HEK293 (cell line): ENCODE measurements around the gene MORN1.

Source experiments
- CTCF ChIA-PET: fragments of 350-600 bp; formaldehyde crosslinking; extraction: SDS; loops from one replicate; lab custom pipeline; 2021; ENCODE audit warnings: antibody characterized with exemption; lab: Yijun Ruan, JAX
- POLR2A ChIA-PET: fragments of 300-600 bp; formaldehyde crosslinking; extraction: SDS; loops from one replicate; lab custom pipeline; 2020; ENCODE audit warnings: antibody characterized with exemption, inconsistent platforms; lab: Yijun Ruan, JAX
- H3K27ac ChIP-seq: fragments of 200-500 bp; sonication (Bioruptor generic); 2 replicates; pipeline ENCODE4 v1.5.1; 2014; ENCODE audit warnings: low read depth, low read length, control low read depth, inconsistent platforms; ENCODE audit errors: extremely low read depth
- H3K36me3 ChIP-seq, 2 experiments: fragments of 200-500 bp in 1 of 2; sonication (Bioruptor generic) in 1 of 2; 1 replicate in 1 of 2; 2 replicates in 1 of 2; pipeline ENCODE4 v1.5.1; 2014 to 2017; ENCODE audit warnings: inconsistent platforms in 2 of 2, low read length in 2 of 2; ENCODE audit not compliant: control insufficient read depth in 2 of 2, insufficient read depth in 1 of 2
- H3K4me1 ChIP-seq: fragments of 200-500 bp; sonication (Bioruptor generic); 2 replicates; pipeline ENCODE4 v1.5.1; 2014; ENCODE audit warnings: mild to moderate bottlenecking, low read length, inconsistent platforms; ENCODE audit not compliant: control insufficient read depth, insufficient read depth
- H3K4me3 ChIP-seq: 2 replicates; pipeline ENCODE4 v1.5.1; 2011; ENCODE audit warnings: low read depth, mild to moderate bottlenecking, control low read depth, low read length, moderate library complexity
- H3K9me3 ChIP-seq: fragments of 200-500 bp; sonication (Bioruptor generic); 2 replicates; pipeline ENCODE4 v1.5.1; 2014; ENCODE audit warnings: low read depth, low read length, inconsistent platforms; ENCODE audit not compliant: control insufficient read depth, insufficient read depth
- PRDM1 ChIP-seq: fragments of 450-650 bp; formaldehyde crosslinking; IDR thresholded peaks from 2 replicates; pipeline ENCODE4; 2016; ENCODE audit warnings: missing biosample characterization, missing genetic modification characterization
- SETDB1 ChIP-seq: IDR thresholded peaks from one replicate; pipeline ENCODE4 v1.6.1; 2017; ENCODE audit warnings: mild to moderate bottlenecking, low read length, moderate library complexity, mixed read lengths; ENCODE audit not compliant: insufficient read length
- TCF7L2 ChIP-seq: IDR thresholded peaks from 2 replicates; pipeline ENCODE4 v1.6.1; 2011; ENCODE audit warnings: low read depth, mild to moderate bottlenecking, inconsistent platforms, low read length, moderate library complexity, borderline replicate concordance
- ZIC2 ChIP-seq: fragments of 450-650 bp; formaldehyde crosslinking; IDR thresholded peaks from 2 replicates; pipeline ENCODE4 v1.5.1; 2016; ENCODE audit warnings: missing biosample characterization, missing genetic modification characterization
- ZNF10 ChIP-seq: fragments of 450-650 bp; formaldehyde crosslinking; IDR thresholded peaks from 2 replicates; pipeline ENCODE4 v1.5.1; 2017; ENCODE audit warnings: missing biosample characterization, missing genetic modification characterization
- ZNF112 ChIP-seq: fragments of 450-650 bp; formaldehyde crosslinking; IDR thresholded peaks from 2 replicates; pipeline ENCODE4 v1.5.0; 2017; ENCODE audit warnings: missing biosample characterization, missing genetic modification characterization
- ZNF146 ChIP-seq: fragments of 450-650 bp; formaldehyde crosslinking; IDR thresholded peaks from 2 replicates; pipeline ENCODE4 v1.5.1; 2016; ENCODE audit warnings: missing biosample characterization, missing genetic modification characterization
- ZNF2 ChIP-seq: fragments of 450-650 bp; formaldehyde crosslinking; IDR thresholded peaks from 2 replicates; pipeline ENCODE4 v1.5.1; 2016; ENCODE audit warnings: missing biosample characterization, missing genetic modification characterization
- ZNF266 ChIP-seq: fragments of 450-650 bp; formaldehyde crosslinking; IDR thresholded peaks from 2 replicates; pipeline ENCODE4 v1.5.1; 2016; ENCODE audit warnings: missing biosample characterization, missing genetic modification characterization, low read depth
- ZNF394 ChIP-seq: fragments of 450-650 bp; formaldehyde crosslinking; IDR thresholded peaks from 2 replicates; pipeline ENCODE4 v1.5.1; 2016; ENCODE audit warnings: missing biosample characterization, missing genetic modification characterization, mild to moderate bottlenecking, moderate library complexity, borderline replicate concordance
- ZNF530 ChIP-seq: fragments of 450-650 bp; formaldehyde crosslinking; IDR thresholded peaks from 2 replicates; pipeline ENCODE4 v1.5.1; 2016; ENCODE audit warnings: low read depth, missing biosample characterization, missing genetic modification characterization
- ZNF624 ChIP-seq: fragments of 450-650 bp; formaldehyde crosslinking; IDR thresholded peaks from 2 replicates; pipeline ENCODE4 v1.5.1; 2017; ENCODE audit warnings: missing biosample characterization, missing genetic modification characterization
- ZNF664 ChIP-seq: fragments of 450-650 bp; formaldehyde crosslinking; IDR thresholded peaks from 2 replicates; pipeline ENCODE4 v1.5.1; 2016; ENCODE audit warnings: missing biosample characterization, missing genetic modification characterization
- ZNF785 ChIP-seq: fragments of 450-650 bp; formaldehyde crosslinking; IDR thresholded peaks from 2 replicates; pipeline ENCODE4 v1.5.1; 2016; ENCODE audit warnings: missing biosample characterization, missing genetic modification characterization
- TF ChIP-seq, protein P1 (sequence below): fragments of 450-650 bp; formaldehyde crosslinking; IDR thresholded peaks from 2 replicates; pipeline ENCODE4 v1.5.1; 2017; ENCODE audit warnings: missing biosample characterization, missing genetic modification characterization
- TF ChIP-seq, protein P2 (sequence below): fragments of 450-650 bp; formaldehyde crosslinking; IDR thresholded peaks from 2 replicates; pipeline ENCODE4 v1.5.1; 2016; ENCODE audit warnings: missing biosample characterization, missing genetic modification characterization
- TF ChIP-seq, protein P3 (sequence below): fragments of 450-650 bp; formaldehyde crosslinking; IDR thresholded peaks from 2 replicates; pipeline ENCODE4 v1.5.1; 2016; ENCODE audit warnings: missing biosample characterization, missing genetic modification characterization

MORN1 gene

DNA sequence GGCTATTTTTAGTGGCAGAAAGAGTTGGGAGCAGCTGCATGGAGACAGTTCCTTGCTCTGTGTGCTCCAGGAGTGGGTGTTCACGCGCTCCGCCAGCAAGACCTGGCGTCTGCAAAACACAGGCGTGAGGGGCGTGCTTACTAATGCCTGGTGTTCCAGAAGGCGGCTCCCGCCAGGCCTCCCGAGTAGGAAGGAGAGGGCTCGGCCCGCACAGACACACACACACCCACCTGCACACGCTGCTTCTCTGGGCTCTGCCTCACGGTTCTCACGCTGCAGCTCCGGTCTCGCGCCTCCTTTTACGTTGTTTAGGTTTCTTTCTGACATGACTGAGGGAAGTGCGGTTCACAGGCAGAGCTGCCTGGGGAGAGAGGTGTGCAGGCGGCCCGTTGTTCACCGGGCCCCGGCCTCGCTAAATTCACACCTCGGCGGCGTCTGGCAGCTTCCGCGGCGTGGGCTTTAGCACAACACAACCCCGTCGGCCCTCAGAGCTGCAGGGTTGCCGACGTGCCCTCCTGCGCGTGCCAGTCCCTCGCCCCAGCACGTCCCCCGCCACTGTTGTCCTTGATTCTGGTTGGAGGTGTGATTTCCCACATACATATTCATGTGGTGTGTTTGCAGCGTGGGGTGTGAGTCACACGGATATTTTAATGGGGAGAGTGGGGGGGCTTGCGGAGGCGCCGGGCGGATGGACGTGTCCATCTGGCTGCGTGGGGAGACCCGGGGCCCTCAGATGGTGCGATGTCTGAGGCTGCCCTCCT is 86.3 kb downstream of the MORN1 start (continued):
- TF ChIP-seq, protein P1, sequence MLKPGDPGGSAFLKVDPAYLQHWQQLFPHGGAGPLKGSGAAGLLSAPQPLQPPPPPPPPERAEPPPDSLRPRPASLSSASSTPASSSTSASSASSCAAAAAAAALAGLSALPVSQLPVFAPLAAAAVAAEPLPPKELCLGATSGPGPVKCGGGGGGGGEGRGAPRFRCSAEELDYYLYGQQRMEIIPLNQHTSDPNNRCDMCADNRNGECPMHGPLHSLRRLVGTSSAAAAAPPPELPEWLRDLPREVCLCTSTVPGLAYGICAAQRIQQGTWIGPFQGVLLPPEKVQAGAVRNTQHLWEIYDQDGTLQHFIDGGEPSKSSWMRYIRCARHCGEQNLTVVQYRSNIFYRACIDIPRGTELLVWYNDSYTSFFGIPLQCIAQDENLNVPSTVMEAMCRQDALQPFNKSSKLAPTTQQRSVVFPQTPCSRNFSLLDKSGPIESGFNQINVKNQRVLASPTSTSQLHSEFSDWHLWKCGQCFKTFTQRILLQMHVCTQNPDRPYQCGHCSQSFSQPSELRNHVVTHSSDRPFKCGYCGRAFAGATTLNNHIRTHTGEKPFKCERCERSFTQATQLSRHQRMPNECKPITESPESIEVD = no peak

DNA sequence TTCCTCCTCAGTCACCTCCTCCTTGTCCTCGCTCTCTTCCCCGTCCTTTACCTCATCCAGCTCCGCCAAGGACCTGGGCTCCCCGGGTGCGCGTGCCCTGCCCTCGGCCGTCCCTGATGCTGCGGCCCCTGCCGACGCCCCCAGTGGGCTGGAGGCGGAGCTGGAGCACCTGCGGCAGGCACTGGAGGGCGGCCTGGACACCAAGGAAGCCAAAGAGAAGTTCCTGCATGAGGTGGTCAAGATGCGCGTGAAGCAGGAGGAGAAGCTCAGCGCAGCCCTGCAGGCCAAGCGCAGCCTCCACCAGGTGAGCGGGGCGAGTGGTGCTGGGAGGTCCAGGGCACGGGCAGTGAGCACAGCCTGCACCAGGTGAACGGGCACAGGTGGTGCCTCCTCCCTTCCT is 87.1 kb downstream of the MORN1 start:
- H3K36me3 ChIP-seq = peaks cover 0 to 78% of the 10 kb centered on the region in 2 experiments; a peak in 1 of 3 replicates
- H3K4me1 ChIP-seq = peaks cover 7% of the 10 kb centered on the region
- CTCF ChIA-PET = no interaction called here

DNA sequence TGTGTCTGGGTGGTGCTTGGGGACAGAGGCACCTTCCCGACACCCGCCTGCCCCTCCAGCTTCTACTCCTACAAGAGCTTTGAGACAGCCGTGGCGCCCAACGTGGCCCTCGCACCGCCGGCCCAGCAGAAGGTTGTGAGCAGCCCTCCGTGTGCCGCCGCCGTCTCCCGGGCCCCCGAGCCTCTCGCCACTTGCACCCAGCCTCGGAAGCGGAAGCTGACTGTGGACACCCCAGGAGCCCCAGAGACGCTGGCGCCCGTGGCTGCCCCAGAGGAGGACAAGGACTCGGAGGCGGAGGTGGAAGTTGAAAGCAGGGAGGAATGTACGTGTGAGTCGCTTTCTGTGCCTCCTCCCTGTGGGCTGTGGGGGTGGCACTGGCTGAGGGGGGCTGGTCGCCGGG is 87.6 kb downstream of the MORN1 start:
- Histone ChIP-seq H3K9me3 (no peaks in the 10 kb centered on the region), H3K27ac (no peak overlapping the region), H3K4me1 (peaks cover 7% of the 10 kb centered on the region), H3K36me3 (peaks cover 0 to 73% of the 10 kb centered on the region in 2 experiments; a peak in 1 of 3 replicates), H3K4me3 (no peak overlapping the region)
- POLR2A ChIA-PET = no interaction called here
- CTCF ChIA-PET = no interaction called here
- TF ChIP-seq ZNF530 (tag by site-specific recombination) (no peak), ZNF112 (tag by site-specific recombination) (no peak)

More for the DNA sequence above, 87.1 kb downstream of the MORN1 start:
- H3K9me3 ChIP-seq = no peaks in the 10 kb centered on the region
- no peak overlapping the region for H3K27ac ChIP-seq
- TF ChIP-seq ZNF624 = no peak
- no peak for TF ChIP-seq TCF7L2
- no peak for TF ChIP-seq ZNF664 (tag by site-specific recombination)
- TF ChIP-seq ZNF2 (tag by site-specific recombination) = no peak
- TF ChIP-seq ZIC2 = no peak
- no peak for TF ChIP-seq ZNF394
- TF ChIP-seq ZNF785 (tag by site-specific recombination) = no peak
- TF ChIP-seq, protein P2, sequence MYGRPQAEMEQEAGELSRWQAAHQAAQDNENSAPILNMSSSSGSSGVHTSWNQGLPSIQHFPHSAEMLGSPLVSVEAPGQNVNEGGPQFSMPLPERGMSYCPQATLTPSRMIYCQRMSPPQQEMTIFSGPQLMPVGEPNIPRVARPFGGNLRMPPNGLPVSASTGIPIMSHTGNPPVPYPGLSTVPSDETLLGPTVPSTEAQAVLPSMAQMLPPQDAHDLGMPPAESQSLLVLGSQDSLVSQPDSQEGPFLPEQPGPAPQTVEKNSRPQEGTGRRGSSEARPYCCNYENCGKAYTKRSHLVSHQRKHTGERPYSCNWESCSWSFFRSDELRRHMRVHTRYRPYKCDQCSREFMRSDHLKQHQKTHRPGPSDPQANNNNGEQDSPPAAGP (tag by site-specific recombination) = no peak
- no peak for TF ChIP-seq SETDB1
- TF ChIP-seq ZNF146 (tag by site-specific recombination) = no peak
- TF ChIP-seq, protein P3, sequence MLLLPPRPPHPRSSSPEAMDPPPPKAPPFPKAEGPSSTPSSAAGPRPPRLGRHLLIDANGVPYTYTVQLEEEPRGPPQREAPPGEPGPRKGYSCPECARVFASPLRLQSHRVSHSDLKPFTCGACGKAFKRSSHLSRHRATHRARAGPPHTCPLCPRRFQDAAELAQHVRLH (tag by site-specific recombination) = no peak
- TF ChIP-seq PRDM1 (tag by site-specific recombination) = no peak
- TF ChIP-seq ZNF10 (tag by site-specific recombination) = no peak
- no peak overlapping the region for H3K4me3 ChIP-seq
- POLR2A ChIA-PET = no interaction called here

DNA sequence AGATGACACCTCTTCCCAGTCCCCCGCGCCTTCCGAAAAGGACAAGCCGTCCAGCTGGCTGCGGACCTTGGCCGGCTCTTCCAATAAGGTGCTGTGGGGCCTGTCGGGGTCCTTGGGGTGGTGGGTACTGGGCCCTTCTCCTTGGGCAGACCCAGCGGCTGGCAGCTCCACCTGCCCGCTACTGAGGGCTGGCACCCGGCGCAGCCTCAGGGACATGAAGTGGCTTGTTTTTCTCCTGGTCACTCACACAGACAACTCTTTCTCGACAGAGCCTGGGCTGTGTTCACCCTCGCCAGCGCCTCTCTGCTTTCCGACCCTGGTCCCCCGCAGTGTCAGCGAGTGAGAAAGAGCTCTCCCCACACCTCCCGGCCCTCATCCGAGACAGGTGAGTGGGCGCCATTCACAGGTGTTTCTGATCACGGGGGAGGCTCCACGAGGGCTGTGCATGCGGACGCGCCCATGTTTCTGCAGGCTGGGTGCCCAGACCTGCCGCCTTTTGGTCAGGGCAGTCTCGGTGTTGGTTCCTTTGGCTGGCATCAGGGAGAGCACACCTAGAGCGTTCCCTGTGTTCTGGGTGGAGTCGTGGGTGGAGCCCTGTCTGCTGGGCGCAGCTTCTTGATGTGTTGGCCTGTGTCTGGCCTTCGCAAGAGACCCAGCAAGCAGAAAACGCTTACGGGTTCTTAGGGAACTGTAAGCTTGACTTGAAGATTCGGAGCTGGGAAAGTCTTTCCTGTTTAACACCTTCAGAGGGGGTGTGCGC is 88.2 kb downstream of the MORN1 start:
- CTCF ChIA-PET = interaction anchor here (0.7 kb wide), 1 partner anchor 47 kb away, joined by 3 read pairs; no protein-coding TSS in a partner anchor
- peaks cover 7% of the 10 kb centered on the region for H3K4me1 ChIP-seq

More for the DNA sequence above, 88.2 kb downstream of the MORN1 start:
- H3K27ac ChIP-seq = no peak overlapping the region
- TF ChIP-seq ZNF266 (tag by site-specific recombination) = no peak
- TF ChIP-seq, all 188 proteins: peak for 0
- Histone ChIP-seq H3K9me3 (no peaks in the 10 kb centered on the region), H3K4me3 (no peak overlapping the region), H3K36me3 (peaks cover 0 to 67% of the 10 kb centered on the region in 2 experiments; a peak in 1 of 3 replicates)
- POLR2A ChIA-PET = no interaction called here
